ENCODE measurements around the gene TTC16.

The TTC16 gene

GRCh38 chr9:127698386-127698785 lies 17.5 kb upstream of the TTC16 start:
- DNase-seq (ENCODE audit: low read depth in 3 of 3, low spot score in 1 of 3) = no peak

- DNase-seq (ENCODE audit: low read depth in 3 of 3, low spot score in 1 of 3) = peak; percentile 52 to 71 (median 62)
These were observed 16.8 kb upstream of the TTC16 start for GRCh38 chr9:127698985-127699670.

GRCh38 chr9:127700140-127700539 lies 15.7 kb upstream of the TTC16 start:
- no peak for DNase-seq (ENCODE audit: low read depth in 3 of 3, low spot score in 1 of 3)

- DNase-seq (ENCODE audit: low read depth in 3 of 3, low spot score in 1 of 3) = no peak
These were observed 15.2 kb upstream of the TTC16 start for GRCh38 chr9:127700594-127701255.

- no peak for DNase-seq (ENCODE audit: low read depth in 3 of 3, low spot score in 1 of 3)
These were observed 12.5 kb upstream of the TTC16 start for GRCh38 chr9:127703289-127703946.

- no peak for DNase-seq (ENCODE audit: low read depth in 3 of 3, low spot score in 1 of 3)
These were observed 10.1 kb upstream of the TTC16 start for GRCh38 chr9:127705577-127706379.

- no peak for DNase-seq (ENCODE audit: low read depth in 3 of 3, low spot score in 1 of 3)
These were observed 9.0 kb upstream of the TTC16 start, which contains the start of gene CFAP157 for GRCh38 chr9:127706836-127707241. Gene CFAP157, plus strand, starts transcription at chr9:127706988. Its CDS starts 44 bp downstream, at chr9:127707032.

GRCh38 chr9:127707766-127708165 lies 8.1 kb upstream of the TTC16 start:
- no peak for DNase-seq (ENCODE audit: low read depth in 3 of 3, low spot score in 1 of 3)

- DNase-seq (ENCODE audit: low read depth in 3 of 3, low spot score in 1 of 3) = no peak
These were observed 6.8 kb upstream of the TTC16 start for GRCh38 chr9:127708952-127709587.

- DNase-seq (ENCODE audit: low read depth in 3 of 3, low spot score in 1 of 3) = no peak
These were observed 5.6 kb upstream of the TTC16 start for GRCh38 chr9:127710204-127710783.

- no peak for DNase-seq (ENCODE audit: low read depth in 3 of 3, low spot score in 1 of 3)
These were observed 4.6 kb upstream of the TTC16 start for GRCh38 chr9:127711226-127711701.

GRCh38 chr9:127711831-127712274 lies 4.0 kb upstream of the TTC16 start:
- no peak for DNase-seq (ENCODE audit: low read depth in 3 of 3, low spot score in 1 of 3)

GRCh38 chr9:127712371-127712770 lies 3.5 kb upstream of the TTC16 start:
- DNase-seq (ENCODE audit: low read depth in 3 of 3, low spot score in 1 of 3) = no peak

- no peak for DNase-seq (ENCODE audit: low read depth in 3 of 3, low spot score in 1 of 3)
These were observed 3.0 kb upstream of the TTC16 start for GRCh38 chr9:127712867-127713266.

GRCh38 chr9:127714020-127714750 lies 1.7 kb upstream of the TTC16 start:
- no peak for DNase-seq (ENCODE audit: low read depth in 3 of 3, low spot score in 1 of 3)

GRCh38 chr9:127714951-127715469 lies 869 bp upstream of the TTC16 start:
- DNase-seq (ENCODE audit: low read depth in 3 of 3, low spot score in 1 of 3) = no peak

- DNase-seq (ENCODE audit: low read depth in 3 of 3, low spot score in 1 of 3) = no peak
These were observed 533 bp downstream of the TTC16 start for GRCh38 chr9:127716412-127716811.

GRCh38 chr9:127717766-127718165 lies 1.9 kb downstream of the TTC16 start:
- DNase-seq (ENCODE audit: low read depth in 3 of 3, low spot score in 1 of 3) = no peak

All from stimulated activated CD4-positive, alpha-beta T cell treated with anti-CD3 and anti-CD28 coated beads, TNF-alpha, amount 100 ng/mL, for 1 hour (primary cell).